ENCODE measurements around the gene TSSK6. TPM values are rescaled to one million over a fixed set of nuclear protein-coding genes. Genes with fewer than 3 reads are reported as not detected.
A peak's percentile ranks its signal among the peaks of the same experiment; 100 is the strongest.

The TSSK6 gene
- total RNA-seq, 4 donors from 2014 or later = 0.40 to 3.3 (median 0.92) TPM

DNA sequence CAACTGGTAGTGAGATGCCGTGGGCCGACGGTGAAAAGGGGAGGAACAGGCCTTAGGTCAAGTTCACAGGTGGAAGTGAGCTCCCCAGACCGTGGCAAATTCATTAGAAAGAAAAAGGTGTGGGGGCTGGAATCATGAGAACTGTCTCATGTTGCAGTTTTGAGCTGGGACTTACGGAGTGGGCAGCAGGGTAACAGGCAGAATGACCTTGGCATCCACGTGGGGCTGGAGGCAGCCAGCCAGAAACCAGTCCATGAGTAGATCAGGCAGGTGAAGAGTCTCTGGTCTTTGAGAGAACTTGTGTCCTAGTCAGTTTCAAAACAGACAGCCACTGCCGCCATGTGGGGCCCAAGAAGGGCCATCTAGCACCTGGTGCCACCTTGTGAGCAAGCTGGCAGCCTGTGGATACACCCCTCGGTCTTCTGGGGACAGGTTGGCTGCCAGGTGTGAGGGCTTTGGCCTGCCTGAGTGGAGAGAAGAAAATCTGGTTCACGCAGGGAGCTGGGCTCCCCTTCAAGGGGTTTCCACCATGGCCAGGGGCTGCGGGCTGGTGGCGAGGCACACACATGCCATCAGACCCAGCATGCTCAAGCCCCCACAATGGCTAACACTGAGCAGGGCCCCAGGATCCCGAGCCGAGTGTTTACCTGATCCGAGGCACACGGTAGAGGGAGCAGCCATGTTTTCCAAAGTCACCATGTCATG is 23.9 kb downstream of the TSSK6 start:
- H3K27me3 ChIP-seq = no peaks in the 10 kb centered on the region
- ATAC-seq = no peak
- no peak overlapping the region for H3K27ac ChIP-seq
- no peaks in the 10 kb centered on the region for H3K9me3 ChIP-seq
- H3K4me3 ChIP-seq = no peak overlapping the region
- H3K4me1 ChIP-seq = peaks cover 0 to 44% (median 22%) of the 10 kb centered on the region in 3 donors
- 64 to 84% methylated on average over 4 to 6 of the region's 15 CpGs for WGBS, 2 donors (ENCODE audit: low coverage in 1 of 2)
- H3K36me3 ChIP-seq = peaks cover 0 to 43% of the 10 kb centered on the region in 2 donors
- TF ChIP-seq EP300 (IDR thresholded peaks at IDR 0.05) (no peak), POLR2AphosphoS5 (IDR thresholded peaks at IDR 0.05) (no peak), POLR2A (IDR thresholded peaks at IDR 0.05) (no peak)
- TF ChIP-seq, protein P1, sequence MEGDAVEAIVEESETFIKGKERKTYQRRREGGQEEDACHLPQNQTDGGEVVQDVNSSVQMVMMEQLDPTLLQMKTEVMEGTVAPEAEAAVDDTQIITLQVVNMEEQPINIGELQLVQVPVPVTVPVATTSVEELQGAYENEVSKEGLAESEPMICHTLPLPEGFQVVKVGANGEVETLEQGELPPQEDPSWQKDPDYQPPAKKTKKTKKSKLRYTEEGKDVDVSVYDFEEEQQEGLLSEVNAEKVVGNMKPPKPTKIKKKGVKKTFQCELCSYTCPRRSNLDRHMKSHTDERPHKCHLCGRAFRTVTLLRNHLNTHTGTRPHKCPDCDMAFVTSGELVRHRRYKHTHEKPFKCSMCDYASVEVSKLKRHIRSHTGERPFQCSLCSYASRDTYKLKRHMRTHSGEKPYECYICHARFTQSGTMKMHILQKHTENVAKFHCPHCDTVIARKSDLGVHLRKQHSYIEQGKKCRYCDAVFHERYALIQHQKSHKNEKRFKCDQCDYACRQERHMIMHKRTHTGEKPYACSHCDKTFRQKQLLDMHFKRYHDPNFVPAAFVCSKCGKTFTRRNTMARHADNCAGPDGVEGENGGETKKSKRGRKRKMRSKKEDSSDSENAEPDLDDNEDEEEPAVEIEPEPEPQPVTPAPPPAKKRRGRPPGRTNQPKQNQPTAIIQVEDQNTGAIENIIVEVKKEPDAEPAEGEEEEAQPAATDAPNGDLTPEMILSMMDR (IDR thresholded peaks at IDR 0.05) = no peak

GRCh38 chr19:19490214-19490968 is 25.0 kb downstream of the TSSK6 start:
- Histone ChIP-seq H3K36me3 (peaks cover 0 to 33% of the 10 kb centered on the region in 2 donors), H3K4me3 (no peak overlapping the region), H3K4me1 (peaks cover 0 to 46% (median 22%) of the 10 kb centered on the region in 3 donors), H3K9me3 (no peaks in the 10 kb centered on the region), H3K27ac (peak overlapping the region in 3 of 4 donors; percentile 72 to 75 (median 73)), H3K27me3 (no peaks in the 10 kb centered on the region)
- peak; percentile 55 for ATAC-seq
- TF ChIP-seq POLR2AphosphoS5 (IDR thresholded peaks at IDR 0.05) (peak; percentile 47), POLR2A (IDR thresholded peaks at IDR 0.05) (no peak), EP300 (IDR thresholded peaks at IDR 0.05) (no peak)
- TF ChIP-seq, protein P1 (IDR thresholded peaks at IDR 0.05) = peak in 3 of 4 experiments; percentile 85 to 90 (median 89)
- WGBS, 2 donors (ENCODE audit: low coverage in 1 of 2) = 30 to 44% methylated on average over 10 to 16 of the region's 20 CpGs

DNA sequence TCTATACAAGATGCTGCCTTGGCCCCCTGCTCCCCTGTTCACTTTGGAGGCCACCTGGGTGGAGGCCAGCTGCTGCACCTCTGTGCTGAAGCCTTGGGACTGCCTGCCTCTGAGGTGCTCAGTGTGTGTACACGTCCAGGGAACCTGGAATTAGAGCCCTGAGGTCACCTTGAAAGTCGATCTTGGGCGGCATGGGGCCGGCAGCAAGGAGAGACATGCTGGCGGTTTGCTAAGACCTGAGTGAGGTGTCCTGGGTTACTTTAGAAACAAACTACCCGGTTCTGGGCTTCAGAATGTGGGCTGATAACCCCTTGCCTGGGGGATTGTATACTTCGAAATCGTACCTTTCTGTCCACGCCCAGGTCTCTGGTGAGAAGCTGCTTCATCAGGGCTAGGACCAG is 25.5 kb downstream of the TSSK6 start:
- Histone ChIP-seq H3K27me3 (no peaks in the 10 kb centered on the region), H3K4me3 (no peak overlapping the region), H3K4me1 (peaks cover 0 to 52% (median 22%) of the 10 kb centered on the region in 3 donors), H3K9me3 (no peaks in the 10 kb centered on the region), H3K36me3 (peaks cover 0 to 27% of the 10 kb centered on the region in 2 donors), H3K27ac (peak overlapping the region; percentile 4 to 75 (median 72))
- 74 to 80% methylated on average over 1 to 4 of the region's 9 CpGs for WGBS, 2 donors (ENCODE audit: low coverage in 1 of 2)
- no peak for ATAC-seq
- no peak for TF ChIP-seq EP300 (IDR thresholded peaks at IDR 0.05)
- TF ChIP-seq, protein P1 (IDR thresholded peaks at IDR 0.05) = no peak
- TF ChIP-seq POLR2AphosphoS5 (IDR thresholded peaks at IDR 0.05) = no peak
- no peak for TF ChIP-seq POLR2A (IDR thresholded peaks at IDR 0.05)

DNA sequence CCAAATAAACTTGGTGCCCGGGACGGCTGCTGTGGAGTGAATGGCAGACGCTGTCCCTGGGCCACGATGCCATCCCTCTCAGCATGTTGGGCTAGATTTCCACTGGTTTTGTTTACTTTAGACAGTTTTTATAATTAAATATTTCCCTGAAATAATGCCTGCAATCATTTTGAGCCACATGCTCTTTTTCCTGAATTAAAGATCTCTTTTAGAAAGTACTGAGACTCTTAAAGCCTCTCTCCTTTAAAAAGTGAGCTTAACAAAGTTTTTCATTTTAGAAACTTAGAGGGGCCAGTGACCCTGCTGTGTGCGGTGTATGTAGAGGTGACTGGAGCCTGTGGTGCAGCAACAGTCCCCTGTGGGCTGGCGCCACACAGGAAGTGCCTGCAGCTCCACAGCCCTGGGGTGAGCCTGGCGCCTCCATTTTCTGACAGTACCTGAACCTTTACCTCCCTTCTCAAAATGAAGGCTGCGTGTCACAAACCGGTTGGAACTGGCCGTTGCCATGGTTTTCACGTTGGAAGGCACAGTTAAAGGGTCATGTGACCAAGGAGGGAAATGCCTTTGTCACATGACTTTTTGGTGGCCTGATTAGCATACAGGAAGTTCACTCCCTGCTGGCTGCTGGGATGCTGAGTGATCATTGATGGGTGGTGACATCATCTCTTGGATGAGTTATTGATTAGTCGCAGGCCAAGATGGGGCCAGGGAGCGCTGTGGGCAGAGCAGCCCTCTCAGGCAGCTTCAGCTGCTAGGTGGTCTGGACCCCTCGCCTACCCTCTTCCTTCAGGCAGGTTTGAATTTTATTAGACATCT is 26.3 kb downstream of the TSSK6 start:
- 30 to 37% methylated on average over 6 to 9 of the region's 14 CpGs for WGBS, 2 donors (ENCODE audit: low coverage in 1 of 2)

More for the DNA sequence above, 26.3 kb downstream of the TSSK6 start:
- Histone ChIP-seq H3K9me3 (no peaks in the 10 kb centered on the region), H3K4me1 (peaks cover 0 to 54% (median 22%) of the 10 kb centered on the region in 3 donors), H3K27me3 (no peaks in the 10 kb centered on the region), H3K4me3 (peak overlapping the region in 1 of 2 donors; percentile 28), H3K27ac (peak overlapping the region; percentile 4 to 75 (median 72)), H3K36me3 (peaks cover 0 to 20% of the 10 kb centered on the region in 2 donors)
- peak; percentile 70 for ATAC-seq
- TF ChIP-seq, protein P1 (IDR thresholded peaks at IDR 0.05) = no peak
- TF ChIP-seq EP300 (IDR thresholded peaks at IDR 0.05) (no peak), POLR2A (IDR thresholded peaks at IDR 0.05) (no peak), POLR2AphosphoS5 (IDR thresholded peaks at IDR 0.05) (no peak)

Data from gastroesophageal sphincter (tissue), 4 donors.